Hepatocyte (in vitro differentiated cells): ENCODE data around the gene MRPL2. TPM values are rescaled to one million over a fixed set of nuclear protein-coding genes. Genes with fewer than 3 reads are reported as not detected.

ENCODE experiments used
- DNase-seq: peaks from one replicate; pipeline ENCODE4 v3.0.0-alpha.2; 2016; ENCODE audit warnings: low spot score
- H2AFZ ChIP-seq: fragments of 200-600 bp; sonication (generic); 2 replicates; pipeline ENCODE4 v1.6.0; 2016; ENCODE audit warnings: antibody characterized with exemption, mild to moderate bottlenecking
- H3K27ac ChIP-seq: fragments of 200-600 bp; sonication (generic); 2 replicates; pipeline ENCODE4 v1.5.1; 2016; ENCODE audit warnings: mild to moderate bottlenecking
- H3K27me3 ChIP-seq: fragments of 200-600 bp; sonication (generic); 2 replicates; pipeline ENCODE4 v1.6.1; 2016
- H3K36me3 ChIP-seq: fragments of 200-600 bp; sonication (generic); replicated peaks from 2 replicates; pipeline ENCODE4 v1.5.1; 2016; ENCODE audit warnings: low read depth; ENCODE audit not compliant: insufficient read depth
- H3K4me1 ChIP-seq: fragments of 200-600 bp; sonication (generic); 2 replicates; pipeline ENCODE4 v1.5.1; 2016; ENCODE audit warnings: mild to moderate bottlenecking, moderate library complexity; ENCODE audit not compliant: insufficient read depth
- H3K4me2 ChIP-seq: fragments of 200-600 bp; sonication (generic); 2 replicates; pipeline ENCODE4 v1.6.0; 2016
- H3K4me3 ChIP-seq: fragments of 200-600 bp; sonication (generic); 2 replicates; pipeline ENCODE4 v1.5.1; 2016; ENCODE audit warnings: mild to moderate bottlenecking
- H3K79me2 ChIP-seq: fragments of 200-600 bp; sonication (generic); 2 replicates; pipeline ENCODE4 v1.6.0; 2017; ENCODE audit warnings: mild to moderate bottlenecking
- H3K9me2 ChIP-seq: fragments of 200-600 bp; sonication (generic); replicated peaks from 2 replicates; pipeline ENCODE4 v1.6.0; 2017; ENCODE audit warnings: mild to moderate bottlenecking; ENCODE audit not compliant: insufficient read depth
- H3K9me3 ChIP-seq: fragments of 200-600 bp; sonication (generic); 2 replicates; pipeline ENCODE4 v1.5.1; 2016; ENCODE audit warnings: low read depth, mild to moderate bottlenecking
- H4K20me1 ChIP-seq: fragments of 200-600 bp; sonication (generic); 2 replicates; pipeline ENCODE4 v1.6.0; 2016; ENCODE audit warnings: mild to moderate bottlenecking; ENCODE audit not compliant: insufficient read depth, poor library complexity, severe bottlenecking
- EZH2 ChIP-seq: fragments of 200-600 bp; sonication (generic); IDR thresholded peaks from 2 replicates; pipeline ENCODE4 v1.6.1; 2016; ENCODE audit warnings: antibody characterized with exemption, mild to moderate bottlenecking, borderline replicate concordance
- EZH2phosphoT487 ChIP-seq: fragments of 200-600 bp; sonication (generic); IDR thresholded peaks from one replicate; pipeline ENCODE4 v1.6.1; 2018; ENCODE audit warnings: antibody characterized with exemption, mild to moderate bottlenecking, low read depth, moderate library complexity; ENCODE audit not compliant: unreplicated experiment, severe bottlenecking
- WGBS: methylation state at CpG from one replicate; pipeline ENCODE4 v1.1.6; 2016; ENCODE audit warnings: low lambda C conversion rate; ENCODE audit errors: missing lambda C conversion rate; 5-methylcytosine and 5-hydroxymethylcytosine counted together
- polyA plus RNA-seq: library from polyadenylated mRNA; unstranded; fragments of >200 nt; fragmentation: Nextera tagmentation; extraction: Ambion mirVana; gene quantifications from 2 replicates; pipeline ENCODE4 v1.2.1, GENCODE V29; 2016
- total RNA-seq: library from RNA; depleted of rRNA; stranded (reverse); fragments of >200 nt; gene quantifications from 2 replicates; pipeline ENCODE4 v1.2.3, GENCODE V29; 2014
- TF ChIP-seq, protein P1 (sequence below): fragments of 200-600 bp; sonication (generic); IDR thresholded peaks from 2 replicates; pipeline ENCODE4 v1.5.1; 2016; ENCODE audit warnings: antibody characterized with exemption, mild to moderate bottlenecking; ENCODE audit not compliant: poor library complexity

MRPL2 gene
- total and polyA plus RNA-seq, 2 experiments from 2014 or later, result 24.7 to 68.4 TPM

DNA sequence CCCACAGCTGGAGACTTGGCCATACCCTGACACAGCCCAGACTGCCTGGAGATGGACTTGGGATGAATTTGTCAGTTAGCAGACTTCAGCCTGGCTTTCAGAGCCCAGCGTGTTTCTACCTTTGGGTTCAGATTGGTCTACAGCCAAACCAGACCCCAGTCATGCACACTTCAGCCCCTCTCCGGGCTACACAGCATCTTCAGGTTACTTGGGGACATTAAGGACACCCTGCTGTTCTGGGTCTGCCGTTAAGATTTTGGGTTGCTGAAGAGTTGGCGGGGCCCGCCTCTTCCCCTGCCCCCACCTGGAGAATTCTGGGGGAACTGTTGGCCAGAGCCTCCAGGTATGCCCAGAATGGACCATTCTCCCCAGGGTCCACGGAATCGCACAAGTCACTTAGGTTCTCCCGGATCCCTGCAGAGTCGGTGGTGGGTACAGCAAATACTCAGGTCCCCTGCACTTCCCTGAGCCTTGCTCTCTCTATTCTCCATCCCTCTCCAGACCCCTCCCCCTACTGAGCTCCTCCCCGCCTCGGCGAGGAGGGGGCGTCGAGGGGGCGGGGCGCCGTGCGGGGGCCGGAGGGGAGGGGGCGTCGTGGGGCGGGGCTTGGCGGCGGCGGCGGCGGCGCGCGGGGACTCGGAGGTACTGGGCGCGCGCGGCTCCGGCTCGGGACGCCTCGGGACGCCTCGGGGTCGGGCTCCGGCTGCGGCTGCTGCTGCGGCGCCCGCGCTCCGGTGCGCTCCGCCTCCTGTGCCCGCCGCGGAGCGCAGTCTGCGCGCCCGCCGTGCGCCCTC, 16.6 kb upstream of the MRPL2 start, which contains the start of gene PTK7:
Gene PTK7 (plus strand): TSS at position 645 of the 794 bp plus-strand sequence. CDS start 175 bp downstream, outside the sequence.
- H3K36me3 ChIP-seq, result no peaks in the 10 kb centered on the region
- no peak for TF ChIP-seq EZH2
- TF ChIP-seq, protein P1, sequence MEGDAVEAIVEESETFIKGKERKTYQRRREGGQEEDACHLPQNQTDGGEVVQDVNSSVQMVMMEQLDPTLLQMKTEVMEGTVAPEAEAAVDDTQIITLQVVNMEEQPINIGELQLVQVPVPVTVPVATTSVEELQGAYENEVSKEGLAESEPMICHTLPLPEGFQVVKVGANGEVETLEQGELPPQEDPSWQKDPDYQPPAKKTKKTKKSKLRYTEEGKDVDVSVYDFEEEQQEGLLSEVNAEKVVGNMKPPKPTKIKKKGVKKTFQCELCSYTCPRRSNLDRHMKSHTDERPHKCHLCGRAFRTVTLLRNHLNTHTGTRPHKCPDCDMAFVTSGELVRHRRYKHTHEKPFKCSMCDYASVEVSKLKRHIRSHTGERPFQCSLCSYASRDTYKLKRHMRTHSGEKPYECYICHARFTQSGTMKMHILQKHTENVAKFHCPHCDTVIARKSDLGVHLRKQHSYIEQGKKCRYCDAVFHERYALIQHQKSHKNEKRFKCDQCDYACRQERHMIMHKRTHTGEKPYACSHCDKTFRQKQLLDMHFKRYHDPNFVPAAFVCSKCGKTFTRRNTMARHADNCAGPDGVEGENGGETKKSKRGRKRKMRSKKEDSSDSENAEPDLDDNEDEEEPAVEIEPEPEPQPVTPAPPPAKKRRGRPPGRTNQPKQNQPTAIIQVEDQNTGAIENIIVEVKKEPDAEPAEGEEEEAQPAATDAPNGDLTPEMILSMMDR, result no peak
- TF ChIP-seq EZH2phosphoT487, result no peak
- no peaks in the 10 kb centered on the region for H3K9me3 ChIP-seq
- H3K79me2 ChIP-seq, result peaks cover 46% of the 10 kb centered on the region
- peaks cover 26% of the 10 kb centered on the region for H3K4me1 ChIP-seq
- H3K27ac ChIP-seq, result peak within 1 kb of the TSS; percentile 96
- DNase-seq, result peak; percentile 89
- peak within 1 kb of the TSS; percentile 88 for H3K4me2 ChIP-seq
- H3K9me2 ChIP-seq, result no peaks in the 10 kb centered on the region
- H2AFZ ChIP-seq, result peak within 1 kb of the TSS; percentile 83
- H3K27me3 ChIP-seq, result no peaks in the 10 kb centered on the region
- H3K4me3 ChIP-seq, result peak within 1 kb of the TSS; percentile 99
- peaks cover 4% of the 10 kb centered on the region for H4K20me1 ChIP-seq
- WGBS, result 10% methylated on average over 25 of the region's 60 CpGs

DNA sequence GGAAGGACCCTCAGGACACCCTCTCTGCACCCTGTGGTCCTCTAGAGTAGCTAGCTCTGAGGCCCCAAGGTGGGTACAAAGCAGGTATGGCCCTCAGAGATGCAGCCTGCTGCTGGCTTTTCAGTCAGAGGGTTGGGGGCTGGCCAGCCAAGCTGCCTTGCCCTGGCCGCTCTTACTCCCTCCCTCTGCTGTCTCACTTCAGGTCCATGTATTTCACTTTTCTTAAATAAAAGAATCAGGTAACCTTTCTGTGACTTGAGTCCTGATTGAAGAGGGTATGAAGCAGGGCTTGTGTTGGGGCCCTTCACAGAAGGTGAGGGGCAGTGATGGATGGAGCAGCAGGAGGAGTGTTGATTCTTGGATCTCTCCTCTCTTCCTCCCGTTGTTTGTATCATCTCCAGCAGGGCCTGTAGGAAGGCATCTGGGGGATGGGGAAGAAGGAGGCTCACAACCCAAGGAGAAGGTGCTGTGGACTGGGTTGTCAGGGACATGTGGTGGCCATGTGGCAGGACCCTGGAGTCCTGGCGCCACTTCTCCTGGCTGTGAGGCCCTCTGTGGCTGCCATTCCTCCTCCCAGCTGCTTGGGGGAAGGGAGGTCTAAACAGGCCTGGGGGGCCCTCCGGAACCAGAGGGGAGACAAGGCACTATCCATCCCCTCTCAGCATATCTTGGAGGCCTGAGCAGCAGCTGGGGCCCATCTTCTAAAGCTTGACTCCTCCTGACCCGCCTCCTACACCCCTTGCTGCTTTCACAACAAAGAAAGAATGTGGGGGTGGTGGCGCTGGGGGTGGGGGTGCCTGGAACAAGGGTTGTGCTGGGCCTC, 15.8 kb upstream of the MRPL2 start:
- DNase-seq, result peak; percentile 67
- peaks cover 38% of the 10 kb centered on the region for H3K79me2 ChIP-seq
- no peak overlapping the region for H2AFZ ChIP-seq
- H3K27me3 ChIP-seq, result no peaks in the 10 kb centered on the region
- H3K9me2 ChIP-seq, result no peaks in the 10 kb centered on the region
- peak overlapping the region; percentile 92 for H3K27ac ChIP-seq
- H3K4me2 ChIP-seq, result peak overlapping the region; percentile 88
- H3K4me1 ChIP-seq, result peaks cover 26% of the 10 kb centered on the region
- H3K9me3 ChIP-seq, result no peaks in the 10 kb centered on the region
- H3K36me3 ChIP-seq, result no peaks in the 10 kb centered on the region
- 58% methylated on average over 6 of the region's 6 CpGs for WGBS
- TF ChIP-seq EZH2phosphoT487, result no peak
- no peak for TF ChIP-seq EZH2
- TF ChIP-seq, protein P1, result no peak
- no peak overlapping the region for H3K4me3 ChIP-seq
- H4K20me1 ChIP-seq, result peaks cover 4% of the 10 kb centered on the region

DNA sequence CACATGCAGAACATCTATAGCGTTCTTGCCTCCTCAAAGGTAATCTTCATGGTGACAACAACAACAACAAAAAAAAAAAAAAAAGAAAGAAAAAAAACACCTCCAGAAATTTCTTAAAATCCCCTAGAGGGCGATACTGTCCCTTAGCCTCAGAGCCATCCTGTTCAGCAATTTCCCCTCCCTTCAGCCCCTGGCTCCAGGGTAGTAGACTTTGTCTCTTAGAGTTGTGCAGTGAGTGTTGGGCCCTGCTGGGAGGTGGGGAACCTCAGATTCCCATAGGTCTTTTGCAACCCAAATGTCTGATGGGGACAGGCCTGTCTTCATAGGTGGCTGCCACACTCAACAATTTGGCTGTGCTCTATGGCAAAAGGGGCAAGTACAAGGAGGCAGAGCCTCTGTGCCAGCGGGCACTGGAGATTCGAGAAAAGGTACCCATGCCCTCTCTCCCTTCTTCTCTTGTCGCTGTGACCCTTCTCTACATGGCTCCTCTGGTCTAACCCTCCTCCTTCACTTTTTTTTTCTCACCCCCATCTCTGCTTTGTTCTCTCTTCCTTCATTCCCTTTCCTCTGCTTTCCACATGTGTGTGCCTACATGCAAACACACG, 10.9 kb upstream of the MRPL2 start:
- no peaks in the 10 kb centered on the region for H3K9me3 ChIP-seq
- no peaks in the 10 kb centered on the region for H3K79me2 ChIP-seq
- H3K4me1 ChIP-seq, result peaks cover 10% of the 10 kb centered on the region
- 62% methylated on average over 6 of the region's 6 CpGs for WGBS
- no peaks in the 10 kb centered on the region for H3K9me2 ChIP-seq
- no peaks in the 10 kb centered on the region for H3K36me3 ChIP-seq
- no peak overlapping the region for H2AFZ ChIP-seq
- no peaks in the 10 kb centered on the region for H4K20me1 ChIP-seq
- H3K4me3 ChIP-seq, result no peak overlapping the region
- no peak overlapping the region for H3K27ac ChIP-seq
- H3K27me3 ChIP-seq, result no peaks in the 10 kb centered on the region
- TF ChIP-seq EZH2 (no peak), EZH2phosphoT487 (no peak)
- TF ChIP-seq, protein P1, result peak; percentile 63
- H3K4me2 ChIP-seq, result no peak overlapping the region
- peak; percentile 76 for DNase-seq
